ENCODE measurements around the gene DAPK1.

DNA sequence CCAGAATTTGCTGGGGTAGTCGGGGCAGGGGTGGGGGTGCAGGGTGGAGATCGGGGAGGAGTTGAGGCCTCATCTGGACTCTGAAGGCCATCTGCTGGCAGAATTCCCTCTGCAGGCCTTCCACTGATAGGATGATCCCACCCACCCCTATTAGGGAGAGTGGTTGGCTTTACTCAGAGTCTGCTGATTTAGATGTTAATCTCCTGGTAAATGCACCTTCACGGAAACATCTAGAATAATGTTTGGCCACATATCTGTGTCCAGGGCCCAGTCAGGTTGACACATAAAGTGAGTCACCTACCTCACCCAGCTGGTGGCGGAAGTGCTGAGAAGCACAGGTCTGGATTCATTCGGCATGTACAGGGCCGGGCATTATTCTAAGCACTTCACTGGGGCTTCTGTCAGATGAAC is 50.0 kb downstream of the DAPK1 start:
- TF ChIP-seq, protein P1, sequence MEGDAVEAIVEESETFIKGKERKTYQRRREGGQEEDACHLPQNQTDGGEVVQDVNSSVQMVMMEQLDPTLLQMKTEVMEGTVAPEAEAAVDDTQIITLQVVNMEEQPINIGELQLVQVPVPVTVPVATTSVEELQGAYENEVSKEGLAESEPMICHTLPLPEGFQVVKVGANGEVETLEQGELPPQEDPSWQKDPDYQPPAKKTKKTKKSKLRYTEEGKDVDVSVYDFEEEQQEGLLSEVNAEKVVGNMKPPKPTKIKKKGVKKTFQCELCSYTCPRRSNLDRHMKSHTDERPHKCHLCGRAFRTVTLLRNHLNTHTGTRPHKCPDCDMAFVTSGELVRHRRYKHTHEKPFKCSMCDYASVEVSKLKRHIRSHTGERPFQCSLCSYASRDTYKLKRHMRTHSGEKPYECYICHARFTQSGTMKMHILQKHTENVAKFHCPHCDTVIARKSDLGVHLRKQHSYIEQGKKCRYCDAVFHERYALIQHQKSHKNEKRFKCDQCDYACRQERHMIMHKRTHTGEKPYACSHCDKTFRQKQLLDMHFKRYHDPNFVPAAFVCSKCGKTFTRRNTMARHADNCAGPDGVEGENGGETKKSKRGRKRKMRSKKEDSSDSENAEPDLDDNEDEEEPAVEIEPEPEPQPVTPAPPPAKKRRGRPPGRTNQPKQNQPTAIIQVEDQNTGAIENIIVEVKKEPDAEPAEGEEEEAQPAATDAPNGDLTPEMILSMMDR (IDR thresholded peaks at IDR 0.05; ENCODE audit: low read length) = no peak
- TF ChIP-seq EZH2 (optimal IDR thresholded peaks at IDR 0.05; ENCODE audit: low read depth, low read length) (no peak), EZH2phosphoT487 (IDR thresholded peaks at IDR 0.05; ENCODE audit: low read length) (no peak)
